ENCODE results near the gene TM4SF4. TPM values are rescaled to one million over a fixed set of nuclear protein-coding genes. Genes with fewer than 3 reads are reported as not detected.

The TM4SF4 gene
- polyA plus RNA-seq, 1 donor (not counting 4 experiments of a cell fraction or from before 2014, with no cell fraction given) = not detected

- Histone ChIP-seq H3K4me1 (ENCODE audit: control insufficient read depth, extremely low read depth, insufficient read depth, low read length) (peaks cover 19% of the 10 kb centered on the region), H3K9ac (ENCODE audit: control insufficient read depth, extremely low read depth, insufficient read depth, low read length) (no peak overlapping the region), H3K9me3 (ENCODE audit: control insufficient read depth, low read depth, low read length) (peaks cover 3% of the 10 kb centered on the region), H4K20me1 (ENCODE audit: control insufficient read depth, extremely low read depth, insufficient read depth, low read length) (no peaks in the 10 kb centered on the region), H3K4me2 (ENCODE audit: control insufficient read depth, extremely low read depth, insufficient read depth, low read depth, low read length) (no peak overlapping the region), H2AFZ (ENCODE audit: control insufficient read depth, low read length) (no peak overlapping the region), H3K79me2 (ENCODE audit: control insufficient read depth, insufficient read depth, low read length) (no peaks in the 10 kb centered on the region), H3K9me1 (ENCODE audit: control insufficient read depth, extremely low read depth, insufficient read depth, low read length) (no peaks in the 10 kb centered on the region), H3K27me3 (ENCODE audit: control insufficient read depth, extremely low read depth, insufficient read depth, low read length) (no peaks in the 10 kb centered on the region), H3K27ac (ENCODE audit: control insufficient read depth, insufficient read depth, low read length) (no peak overlapping the region), H3K36me3 (ENCODE audit: control insufficient read depth in 2 of 2, extremely low read depth in 1 of 2, insufficient read depth in 2 of 2, low read length in 2 of 2) (no peaks in the 10 kb centered on the region), H3K4me3 (ENCODE audit: control insufficient read depth in 2 of 3, extremely low read depth in 1 of 3, insufficient read depth in 2 of 3, low read depth in 1 of 3, low read length in 3 of 3) (no peak overlapping the region)
- dilution Hi-C loops (cut with MboI; ENCODE audit: extremely low pct_ligation_motif_present, low sequenced_read_pairs) = no loop called here
- TF ChIP-seq EZH2 (IDR thresholded peaks at IDR 0.05; ENCODE audit: low read length) (no peak), CTCF (optimal IDR thresholded peaks at IDR 0.05 in 1 of 3, IDR thresholded peaks at IDR 0.05 in 1 of 3, conservative IDR thresholded peaks at IDR 0.05 in 1 of 3; ENCODE audit: extremely low read depth in 1 of 3, insufficient read depth in 2 of 3, low read length in 3 of 3) (no peak)
- no peak for DNase-seq (ENCODE audit: low read depth, low spot score)
- no peak for FAIRE-seq
These were observed 22.5 kb upstream of the TM4SF4 start for GRCh38 chr3:149452036-149452435.

- DNase-seq (ENCODE audit: low read depth, low spot score) (no peak), FAIRE-seq (peak; percentile 26)
- Histone ChIP-seq H3K36me3 (ENCODE audit: control insufficient read depth in 2 of 2, extremely low read depth in 1 of 2, insufficient read depth in 2 of 2, low read length in 2 of 2) (no peaks in the 10 kb centered on the region), H3K27ac (ENCODE audit: control insufficient read depth, insufficient read depth, low read length) (no peak overlapping the region), H4K20me1 (ENCODE audit: control insufficient read depth, extremely low read depth, insufficient read depth, low read length) (no peaks in the 10 kb centered on the region), H3K9ac (ENCODE audit: control insufficient read depth, extremely low read depth, insufficient read depth, low read length) (no peak overlapping the region), H3K4me3 (ENCODE audit: control insufficient read depth in 2 of 3, extremely low read depth in 1 of 3, insufficient read depth in 2 of 3, low read depth in 1 of 3, low read length in 3 of 3) (no peak overlapping the region), H3K9me1 (ENCODE audit: control insufficient read depth, extremely low read depth, insufficient read depth, low read length) (no peaks in the 10 kb centered on the region), H2AFZ (ENCODE audit: control insufficient read depth, low read length) (peak overlapping the region; percentile 62), H3K79me2 (ENCODE audit: control insufficient read depth, insufficient read depth, low read length) (no peaks in the 10 kb centered on the region), H3K4me1 (ENCODE audit: control insufficient read depth, extremely low read depth, insufficient read depth, low read length) (peaks cover 14% of the 10 kb centered on the region), H3K4me2 (ENCODE audit: control insufficient read depth, extremely low read depth, insufficient read depth, low read depth, low read length) (peak overlapping the region; percentile 39), H3K9me3 (ENCODE audit: control insufficient read depth, low read depth, low read length) (peaks cover 3% of the 10 kb centered on the region), H3K27me3 (ENCODE audit: control insufficient read depth, extremely low read depth, insufficient read depth, low read length) (no peaks in the 10 kb centered on the region)
- TF ChIP-seq EZH2 (IDR thresholded peaks at IDR 0.05; ENCODE audit: low read length) (no peak), CTCF (optimal IDR thresholded peaks at IDR 0.05 in 1 of 3, IDR thresholded peaks at IDR 0.05 in 1 of 3, conservative IDR thresholded peaks at IDR 0.05 in 1 of 3; ENCODE audit: extremely low read depth in 1 of 3, insufficient read depth in 2 of 3, low read length in 3 of 3) (no peak)
- dilution Hi-C loops (cut with MboI; ENCODE audit: extremely low pct_ligation_motif_present, low sequenced_read_pairs) = no loop called here
These were observed 21.2 kb upstream of the TM4SF4 start for GRCh38 chr3:149453140-149453805.

Measured in keratinocyte (primary cell).